ENCODE results near the gene SCIMP.

The SCIMP gene

DNA sequence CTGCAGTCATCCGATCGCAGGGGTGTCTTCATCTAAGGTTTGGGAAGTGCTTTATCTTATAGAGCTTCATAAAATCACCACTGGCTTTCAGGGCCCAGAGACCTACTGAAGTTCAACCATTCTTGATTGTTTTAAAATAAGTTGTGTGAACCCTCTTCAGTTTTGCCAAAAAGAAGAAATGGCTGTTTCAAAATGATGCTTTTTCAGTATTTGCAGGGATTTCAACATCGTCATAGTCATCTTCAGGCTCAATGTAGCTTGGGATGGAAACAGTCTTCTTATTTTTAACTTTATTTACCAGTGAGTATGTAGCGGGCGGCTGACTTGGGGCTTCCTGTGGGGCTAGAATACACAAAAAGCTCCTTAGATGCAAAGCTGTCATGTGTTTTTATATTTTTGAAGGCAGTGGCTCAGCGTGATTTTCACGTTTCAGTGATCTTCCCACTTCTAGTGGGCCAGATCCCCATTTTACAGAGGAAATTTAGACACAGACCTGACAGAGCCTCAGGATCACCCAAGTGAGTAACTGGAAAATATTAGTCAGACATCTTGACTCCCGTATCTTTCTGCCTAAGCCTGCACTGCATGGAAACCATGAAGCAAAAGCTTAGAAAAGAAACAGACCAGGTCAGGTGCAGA lies 23.9 kb downstream of the SCIMP start:
- Histone ChIP-seq H3K9me3 (ENCODE audit: control insufficient read depth, insufficient read depth, low read length) (no peaks in the 10 kb centered on the region), H3K4me1 (ENCODE audit: control insufficient read depth, low read length) (peaks cover 60% of the 10 kb centered on the region), H3K79me2 (ENCODE audit: control insufficient read depth, low read length) (no peaks in the 10 kb centered on the region), H4K20me1 (ENCODE audit: control insufficient read depth, insufficient read depth, low read depth, low read length) (no peaks in the 10 kb centered on the region), H3K27me3 (ENCODE audit: control insufficient read depth, low read length) (no peaks in the 10 kb centered on the region), H3K9me2 (replicated peaks; ENCODE audit: control insufficient read depth, low read length) (no peaks in the 10 kb centered on the region), H3K4me3 (ENCODE audit: low read length) (peak overlapping the region; percentile 59), H3K27ac (ENCODE audit: low read depth, low read length) (peak overlapping the region; percentile 94), H3F3A (ENCODE audit: control insufficient read depth, insufficient read depth) (peaks cover 24% of the 10 kb centered on the region), H3K4me2 (ENCODE audit: low read length) (peak overlapping the region; percentile 74), H3K36me3 (ENCODE audit: control insufficient read depth, low read length) (peaks cover 8% of the 10 kb centered on the region)
- TF ChIP-seq, protein P1, sequence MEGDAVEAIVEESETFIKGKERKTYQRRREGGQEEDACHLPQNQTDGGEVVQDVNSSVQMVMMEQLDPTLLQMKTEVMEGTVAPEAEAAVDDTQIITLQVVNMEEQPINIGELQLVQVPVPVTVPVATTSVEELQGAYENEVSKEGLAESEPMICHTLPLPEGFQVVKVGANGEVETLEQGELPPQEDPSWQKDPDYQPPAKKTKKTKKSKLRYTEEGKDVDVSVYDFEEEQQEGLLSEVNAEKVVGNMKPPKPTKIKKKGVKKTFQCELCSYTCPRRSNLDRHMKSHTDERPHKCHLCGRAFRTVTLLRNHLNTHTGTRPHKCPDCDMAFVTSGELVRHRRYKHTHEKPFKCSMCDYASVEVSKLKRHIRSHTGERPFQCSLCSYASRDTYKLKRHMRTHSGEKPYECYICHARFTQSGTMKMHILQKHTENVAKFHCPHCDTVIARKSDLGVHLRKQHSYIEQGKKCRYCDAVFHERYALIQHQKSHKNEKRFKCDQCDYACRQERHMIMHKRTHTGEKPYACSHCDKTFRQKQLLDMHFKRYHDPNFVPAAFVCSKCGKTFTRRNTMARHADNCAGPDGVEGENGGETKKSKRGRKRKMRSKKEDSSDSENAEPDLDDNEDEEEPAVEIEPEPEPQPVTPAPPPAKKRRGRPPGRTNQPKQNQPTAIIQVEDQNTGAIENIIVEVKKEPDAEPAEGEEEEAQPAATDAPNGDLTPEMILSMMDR (IDR thresholded peaks at IDR 0.05; ENCODE audit: low read depth, low read length, poor library complexity, severe bottlenecking) = no peak
- TF ChIP-seq EZH2phosphoT487 (IDR thresholded peaks at IDR 0.05; ENCODE audit: borderline replicate concordance, low read length) = no peak

GRCh38 chr17:5210091-5210490 lies 24.6 kb downstream of the SCIMP start:
- Histone ChIP-seq H3K9me3 (ENCODE audit: control insufficient read depth, insufficient read depth, low read length) (no peaks in the 10 kb centered on the region), H3K27me3 (ENCODE audit: control insufficient read depth, low read length) (no peaks in the 10 kb centered on the region), H3K27ac (ENCODE audit: low read depth, low read length) (peak overlapping the region; percentile 94), H4K20me1 (ENCODE audit: control insufficient read depth, insufficient read depth, low read depth, low read length) (no peaks in the 10 kb centered on the region), H3F3A (ENCODE audit: control insufficient read depth, insufficient read depth) (peaks cover 24% of the 10 kb centered on the region), H3K4me3 (ENCODE audit: low read length) (peak overlapping the region; percentile 59), H3K9me2 (replicated peaks; ENCODE audit: control insufficient read depth, low read length) (no peaks in the 10 kb centered on the region), H3K79me2 (ENCODE audit: control insufficient read depth, low read length) (no peaks in the 10 kb centered on the region), H3K36me3 (ENCODE audit: control insufficient read depth, low read length) (peaks cover 8% of the 10 kb centered on the region), H3K4me1 (ENCODE audit: control insufficient read depth, low read length) (peaks cover 63% of the 10 kb centered on the region), H3K4me2 (ENCODE audit: low read length) (peak overlapping the region; percentile 74)
- TF ChIP-seq, protein P1 (IDR thresholded peaks at IDR 0.05; ENCODE audit: low read depth, low read length, poor library complexity, severe bottlenecking) = no peak
- no peak for TF ChIP-seq EZH2phosphoT487 (IDR thresholded peaks at IDR 0.05; ENCODE audit: borderline replicate concordance, low read length)

DNA sequence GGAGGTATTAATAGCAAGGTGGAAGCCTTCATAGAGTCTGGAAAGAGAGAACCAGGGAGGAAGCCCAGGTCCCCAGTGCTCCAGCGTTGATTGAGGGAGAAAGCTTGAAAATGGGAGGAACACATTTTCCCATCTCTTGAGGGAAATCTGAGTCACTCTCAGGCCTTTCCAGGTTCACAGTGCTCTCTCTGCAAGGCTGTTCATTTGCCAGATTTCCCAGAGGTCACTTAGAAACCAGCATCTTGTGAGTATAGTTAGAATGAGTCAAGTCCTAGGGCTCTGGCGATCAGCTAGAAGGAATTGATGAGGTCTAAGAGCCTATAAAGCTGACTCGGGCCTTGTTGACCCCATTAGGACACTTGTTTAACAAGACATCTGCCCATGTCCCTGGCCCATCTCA lies 25.3 kb downstream of the SCIMP start:
- Histone ChIP-seq H3K27me3 (ENCODE audit: control insufficient read depth, low read length) (no peaks in the 10 kb centered on the region), H3K4me1 (ENCODE audit: control insufficient read depth, low read length) (peaks cover 63% of the 10 kb centered on the region), H3K9me3 (ENCODE audit: control insufficient read depth, insufficient read depth, low read length) (no peaks in the 10 kb centered on the region), H3K36me3 (ENCODE audit: control insufficient read depth, low read length) (peaks cover 8% of the 10 kb centered on the region), H3K27ac (ENCODE audit: low read depth, low read length) (peak overlapping the region; percentile 94), H3K4me3 (ENCODE audit: low read length) (peak overlapping the region; percentile 59), H3K79me2 (ENCODE audit: control insufficient read depth, low read length) (no peaks in the 10 kb centered on the region), H3F3A (ENCODE audit: control insufficient read depth, insufficient read depth) (peaks cover 24% of the 10 kb centered on the region), H3K9me2 (replicated peaks; ENCODE audit: control insufficient read depth, low read length) (no peaks in the 10 kb centered on the region), H3K4me2 (ENCODE audit: low read length) (peak overlapping the region; percentile 74), H4K20me1 (ENCODE audit: control insufficient read depth, insufficient read depth, low read depth, low read length) (no peaks in the 10 kb centered on the region)
- TF ChIP-seq, protein P1 (IDR thresholded peaks at IDR 0.05; ENCODE audit: low read depth, low read length, poor library complexity, severe bottlenecking) = no peak
- TF ChIP-seq EZH2phosphoT487 (IDR thresholded peaks at IDR 0.05; ENCODE audit: borderline replicate concordance, low read length) = no peak
